Measurements from ENCODE around the gene PKNOX2. TPM values are rescaled to one million over a fixed set of nuclear protein-coding genes. Genes with fewer than 3 reads are reported as not detected.

PKNOX2 gene
- polyA plus RNA-seq, 2 of the 4 experiments (the other 2 are of a cell fraction), result not detected

GRCh38 chr11:125423247-125423849, 258.8 kb downstream of the PKNOX2 start:
- ChIA-PET POLR2A (no interaction called here), CTCF (interaction anchor here (0.8 to 2.2 kb wide), 7 partner anchors 8 to 38 kb away, joined by 3 to 6 read pairs (median 4); no protein-coding TSS in a partner anchor)
- H3K4me3 ChIP-seq, result no peak overlapping the region
- H3K9me3 ChIP-seq, result no peaks in the 10 kb centered on the region
- DNase-seq (ENCODE audit: low read depth in 1 of 2, low spot score in 1 of 2), result peak in 1 of 2 experiments; percentile 25
- no peak for TF ChIP-seq ZC3H11A (IDR thresholded peaks at IDR 0.05)
- no peak for TF ChIP-seq BCL3 (IDR thresholded peaks at IDR 0.05)
- peak; percentile 35 for TF ChIP-seq CTCF (IDR thresholded peaks at IDR 0.05)
- 0 out of 5 replicates have a peak, but pooled peaks of 1 of the 2 experiments have one; percentile 9 for TF ChIP-seq RAD21 (conservative IDR thresholded peaks at IDR 0.05 in 1 of 2, IDR thresholded peaks at IDR 0.05 in 1 of 2)
- ATAC-seq, result peak in 1 of 2 experiments; percentile 62; a peak in 2 of 6 replicates
- FAIRE-seq, result no peak
- no peak overlapping the region for H3K4me2 ChIP-seq
- no peak overlapping the region for H3K27ac ChIP-seq
- WGBS (ENCODE audit: missing lambda C conversion rate), result 1% methylated on average over 7 of the region's 9 CpGs
- no peaks in the 10 kb centered on the region for H3K4me1 ChIP-seq

GRCh38 chr11:125425601-125426000, 261.1 kb downstream of the PKNOX2 start:
- ChIA-PET POLR2A (no interaction called here), CTCF (no interaction called here)
- TF ChIP-seq TP53 (CRISPR knock-in tag; IDR thresholded peaks at IDR 0.05) (no peak), HDAC2 (IDR thresholded peaks at IDR 0.05) (no peak), ZNF302 (CRISPR knock-in tag; IDR thresholded peaks at IDR 0.05) (no peak), BHLHE40 (IDR thresholded peaks at IDR 0.05; ENCODE audit: low read depth, low read length) (no peak), KDM1A (IDR thresholded peaks at IDR 0.05; ENCODE audit: low read depth) (no peak), CHD2 (IDR thresholded peaks at IDR 0.05; ENCODE audit: low read length, partially characterized antibody) (no peak), RFX5 (IDR thresholded peaks at IDR 0.05) (no peak), GATA3 (IDR thresholded peaks at IDR 0.05; ENCODE audit: borderline replicate concordance) (no peak), HES2 (IDR thresholded peaks at IDR 0.05) (no peak), BCL3 (IDR thresholded peaks at IDR 0.05) (no peak), SMC3 (IDR thresholded peaks at IDR 0.05) (no peak), KDM5A (IDR thresholded peaks at IDR 0.05) (no peak), NPAS2 (CRISPR knock-in tag; IDR thresholded peaks at IDR 0.05; ENCODE audit: borderline replicate concordance) (no peak), PHF8 (IDR thresholded peaks at IDR 0.05; ENCODE audit: borderline replicate concordance, low read depth) (no peak), FOSB (CRISPR knock-in tag; IDR thresholded peaks at IDR 0.05) (no peak), CHD4 (IDR thresholded peaks at IDR 0.05; ENCODE audit: borderline replicate concordance) (no peak), TFCP2L1 (CRISPR knock-in tag; IDR thresholded peaks at IDR 0.05) (no peak), RAD21 (conservative IDR thresholded peaks at IDR 0.05 in 1 of 2, IDR thresholded peaks at IDR 0.05 in 1 of 2) (no peak), ELK1 (IDR thresholded peaks at IDR 0.05; ENCODE audit: low read depth, low read length) (no peak)
- Histone ChIP-seq H3K4me3 (no peak overlapping the region), H3K4me1 (no peaks in the 10 kb centered on the region), H3K4me2 (no peak overlapping the region), H3K9me3 (no peaks in the 10 kb centered on the region), H3K27ac (no peak overlapping the region)
- DNase-seq (ENCODE audit: low read depth in 1 of 2, low spot score in 1 of 2) (no peak), ATAC-seq (no peak), FAIRE-seq (no peak)
- 22% methylated on average over 6 of the region's 9 CpGs for WGBS (ENCODE audit: missing lambda C conversion rate)

Data from A549 (cell line).